KBM-7 (cell line): Measurements from ENCODE around the gene FOXO6.
A peak's percentile ranks its signal among the peaks of the same experiment; 100 is the strongest.

ENCODE experiments used
- DNase-seq: peaks from one replicate; pipeline ENCODE4 v3.0.0-alpha.2; 2015
- in situ Hi-C: fragments of 300-500 bp; cut with MboI; formaldehyde crosslinking; loops from 2 replicates; pipeline ENCODE4 v1.14.3; 2020; ENCODE audit warnings: low sequenced_read_pairs, low pct_unique_long_range_greater_than_20kb, mixed read lengths

The FOXO6 gene

DNA sequence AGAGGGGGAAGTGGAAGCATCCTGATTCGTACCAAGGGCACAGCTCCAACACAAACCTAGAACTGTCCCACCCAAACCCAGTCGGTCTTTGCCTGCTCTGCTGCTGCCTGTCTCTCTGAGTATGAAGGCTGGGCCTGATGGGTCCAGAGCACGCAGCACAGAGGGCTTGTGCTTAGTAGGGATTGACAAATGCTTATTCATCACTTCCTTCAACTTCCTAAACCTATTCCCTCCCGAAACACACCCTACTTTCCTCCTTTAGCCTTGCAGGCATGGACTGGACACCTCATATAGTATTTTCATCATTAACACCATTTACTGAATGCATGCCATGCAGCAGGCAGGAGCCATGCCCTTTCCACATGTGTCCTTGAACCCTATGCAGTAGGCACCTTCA lies 31.3 kb downstream of the FOXO6 start:
- in situ Hi-C loops: no loop called here
- DNase-seq: no peak

DNA sequence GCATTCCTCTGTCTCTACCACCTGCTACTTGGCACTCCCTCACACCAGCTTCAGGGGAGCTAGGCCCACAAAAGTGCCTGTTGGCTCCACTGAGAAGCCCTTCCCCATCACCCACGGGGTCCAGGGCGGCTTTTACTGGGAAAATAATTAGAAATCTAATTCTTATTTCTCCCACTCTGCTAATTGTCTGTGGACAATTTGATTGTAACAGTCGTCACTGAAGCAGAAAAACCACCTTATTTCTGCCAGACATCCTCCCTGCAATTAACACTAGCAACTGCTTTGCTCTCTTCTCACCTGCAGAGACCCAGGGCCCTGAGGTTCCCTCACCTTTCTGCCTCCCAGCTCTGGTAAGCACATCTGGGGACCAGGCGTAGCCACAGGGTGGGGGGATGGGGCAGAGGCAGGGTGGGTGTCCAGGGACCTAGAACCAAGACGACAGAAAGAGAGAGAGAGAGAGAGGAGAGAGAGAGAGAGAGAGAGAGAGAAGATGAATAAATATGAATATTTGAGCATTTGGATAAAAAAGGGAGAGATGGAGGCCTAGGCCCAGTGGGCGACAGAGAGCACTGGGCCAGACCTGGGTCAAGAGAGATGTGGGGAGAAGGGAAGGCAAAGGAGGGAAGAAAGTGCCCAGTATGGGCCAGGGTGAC lies 32.6 kb downstream of the FOXO6 start:
- DNase-seq: no peak
- in situ Hi-C loops: no loop called here

- in situ Hi-C loops: no loop called here
- no peak for DNase-seq
Observed at GRCh38 chr1:41394369-41394744, 33.1 kb downstream of the FOXO6 start.

GRCh38 chr1:41394959-41395956 lies 34.0 kb downstream of the FOXO6 start:
- DNase-seq: peak; percentile 27
- in situ Hi-C loops: no loop called here

GRCh38 chr1:41396084-41396483 lies 34.9 kb downstream of the FOXO6 start:
- in situ Hi-C loops: no loop called here
- DNase-seq: no peak

DNA sequence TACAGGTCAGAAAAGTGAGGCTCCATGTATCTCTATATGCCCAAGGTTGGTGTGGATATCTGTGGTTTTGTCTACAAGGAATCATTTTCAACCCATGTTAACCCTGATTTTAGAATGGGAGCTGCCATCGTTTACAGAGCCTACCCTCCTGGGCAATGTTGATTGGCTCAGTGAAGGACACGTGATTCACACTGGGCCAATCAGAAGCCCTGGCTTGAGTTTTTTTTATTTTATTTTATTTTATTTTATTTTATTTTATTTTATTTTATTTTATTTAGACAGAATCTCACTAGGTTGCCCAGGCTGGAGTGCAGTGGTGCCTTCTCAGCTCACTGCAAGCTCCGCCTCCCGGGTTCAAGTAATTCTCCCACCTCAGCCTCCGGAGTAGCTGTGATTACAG lies 35.8 kb downstream of the FOXO6 start:
- in situ Hi-C loops: no loop called here
- DNase-seq: no peak

DNA sequence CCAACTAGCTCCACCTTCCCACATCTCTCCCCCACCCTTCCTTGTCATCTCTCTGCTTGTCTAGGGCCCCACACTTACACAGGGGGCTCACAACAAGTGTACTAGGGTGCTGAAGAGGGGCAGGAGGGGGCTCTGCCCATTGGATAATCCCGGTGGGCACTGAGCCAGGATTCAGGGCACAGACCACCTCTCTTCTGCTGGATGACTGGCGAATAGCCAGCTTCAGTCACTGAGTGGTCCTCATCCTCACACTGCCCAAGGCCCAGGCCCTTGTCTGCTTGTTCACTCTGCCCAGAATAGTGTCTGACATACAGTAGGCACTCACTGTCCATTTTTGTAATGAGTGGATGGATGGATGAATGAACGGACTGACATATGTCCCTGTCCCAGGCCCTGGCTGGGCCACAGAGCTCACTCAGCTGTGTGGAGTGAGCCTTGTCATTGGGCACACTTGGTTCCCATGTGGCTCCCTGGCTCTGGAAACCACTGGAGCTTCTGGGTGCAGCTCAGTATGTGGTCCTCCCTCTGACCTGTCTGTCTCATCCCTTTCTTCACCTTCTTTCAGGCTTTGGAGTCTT lies 36.6 kb downstream of the FOXO6 start:
- no peak for DNase-seq
- in situ Hi-C loops: no loop called here

DNA sequence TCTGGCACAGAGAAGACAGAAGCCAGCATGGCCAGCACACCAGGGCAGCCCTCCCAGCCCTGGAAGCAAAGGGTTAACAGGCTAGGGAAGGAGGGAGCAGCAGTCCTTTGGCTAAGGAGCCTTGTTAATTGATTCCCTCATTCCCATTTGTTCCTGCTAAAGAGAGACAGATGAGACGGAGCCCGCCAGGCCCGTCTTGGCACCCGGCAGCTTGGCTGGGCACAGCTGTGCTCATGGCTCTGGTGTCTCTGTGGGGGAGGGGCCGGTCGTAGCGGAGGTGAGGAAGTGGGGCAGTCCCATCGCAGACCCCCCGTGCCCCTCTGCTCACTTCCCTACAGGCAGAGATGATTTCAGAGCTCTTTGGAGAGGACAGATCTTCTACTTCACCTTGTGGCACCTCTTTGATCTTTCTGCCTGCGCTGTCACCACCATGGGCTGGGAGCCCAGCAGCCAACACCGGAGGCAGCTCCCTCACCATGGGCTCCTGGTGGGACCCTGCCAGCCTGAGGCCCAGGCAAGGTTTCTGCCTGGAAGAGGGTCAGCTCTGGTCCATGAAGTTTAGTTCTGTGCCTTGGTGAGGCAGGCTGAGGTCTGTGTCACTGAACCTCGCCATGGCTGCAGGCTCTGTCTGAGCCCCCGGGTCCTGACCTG lies 38.0 kb downstream of the FOXO6 start:
- DNase-seq: no peak
- in situ Hi-C loops: no loop called here

DNA sequence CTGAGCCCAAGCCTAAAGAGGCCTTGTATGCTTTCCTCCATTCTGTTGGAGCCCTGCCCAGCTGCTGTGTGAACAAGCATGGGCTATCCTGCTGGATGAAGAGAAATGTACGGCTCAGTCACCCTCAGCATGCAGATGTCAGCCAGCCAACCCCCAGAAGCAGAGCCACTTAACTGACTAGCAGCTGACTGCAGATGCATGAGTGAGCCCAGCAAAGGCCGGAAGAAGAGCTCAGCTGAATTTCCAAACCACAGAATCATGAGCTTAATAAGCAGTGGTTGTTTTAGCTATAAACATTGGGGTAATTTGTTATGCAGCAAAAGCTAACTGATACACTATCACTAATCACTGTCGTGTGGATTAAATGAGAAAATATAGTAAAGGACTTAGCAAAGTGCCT lies 39.0 kb downstream of the FOXO6 start:
- in situ Hi-C loops: no loop called here
- DNase-seq: no peak

GRCh38 chr1:41401899-41402298 lies 40.7 kb downstream of the FOXO6 start:
- no peak for DNase-seq
- in situ Hi-C loops: no loop called here

DNA sequence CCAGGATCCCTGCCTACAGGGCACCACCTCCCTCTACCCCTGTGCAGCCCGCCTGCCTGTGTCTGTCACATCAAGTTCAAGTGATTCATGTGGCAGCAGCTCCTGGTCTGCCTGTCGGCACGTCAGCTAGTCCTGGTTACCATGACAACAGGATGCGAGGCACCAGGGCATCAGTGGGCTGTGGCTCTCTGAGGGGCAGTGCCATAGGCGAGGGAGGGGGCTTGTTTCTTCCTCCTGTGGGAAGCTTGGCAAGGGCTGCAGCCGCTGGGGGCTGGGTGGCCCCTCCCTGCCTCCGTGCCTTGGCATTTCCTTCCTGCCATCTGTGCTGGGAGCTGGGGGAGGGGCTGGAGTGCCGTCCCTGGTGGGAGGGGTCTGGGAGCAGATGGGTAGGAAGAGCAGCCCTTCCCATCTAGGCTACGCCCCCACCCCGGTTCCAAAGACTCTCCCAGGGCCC lies 43.1 kb downstream of the FOXO6 start:
- peak; percentile 43 for DNase-seq
- in situ Hi-C loops: no loop called here

GRCh38 chr1:41407664-41408252 lies 46.5 kb downstream of the FOXO6 start:
- in situ Hi-C loops: no loop called here

DNA sequence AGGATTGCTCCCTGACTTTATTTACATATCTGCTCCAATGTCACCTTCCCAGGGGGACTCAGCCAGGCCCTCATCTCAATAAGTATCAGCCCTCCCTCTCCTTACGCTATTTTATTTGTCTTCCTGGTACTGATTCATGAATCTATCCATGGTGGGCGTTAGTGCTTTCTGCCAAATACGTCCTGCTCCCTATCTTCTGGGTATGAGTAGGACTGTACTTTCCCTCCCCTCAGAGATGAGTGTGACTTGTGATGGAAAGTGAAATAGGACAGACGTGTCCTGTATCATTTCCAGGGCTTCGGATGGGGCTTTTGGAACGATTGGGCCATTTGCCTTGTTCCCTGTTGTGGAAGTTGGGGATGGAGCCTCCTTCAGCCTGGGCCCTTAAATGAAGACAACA lies 47.5 kb downstream of the FOXO6 start:
- in situ Hi-C loops: no loop called here
- DNase-seq: no peak

More at GRCh38 chr1:41407664-41408252, 46.5 kb downstream of the FOXO6 start:
- DNase-seq: no peak

DNA sequence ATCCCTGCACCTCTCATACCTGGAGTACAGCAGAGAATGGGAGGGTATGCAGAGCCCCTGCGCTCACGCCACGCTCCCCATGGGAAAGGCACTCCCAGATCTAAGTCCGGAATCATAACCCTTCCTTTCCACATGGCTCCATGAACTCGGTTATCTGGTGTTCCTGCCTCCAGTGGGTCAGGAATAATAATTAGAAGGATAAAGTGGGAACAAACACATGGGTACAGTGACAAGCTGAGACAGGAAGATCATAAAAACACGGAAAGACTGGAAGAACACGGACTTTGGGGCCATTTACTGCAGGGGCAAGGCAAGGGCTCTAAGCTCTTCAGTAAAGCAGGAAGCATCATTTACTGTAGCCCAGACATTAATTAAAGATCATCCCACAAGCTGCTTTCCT lies 48.6 kb downstream of the FOXO6 start:
- in situ Hi-C loops: loop anchor here (10.0 kb wide), 1 partner anchor 85 kb away; no protein-coding TSS in a partner anchor
- no peak for DNase-seq

DNA sequence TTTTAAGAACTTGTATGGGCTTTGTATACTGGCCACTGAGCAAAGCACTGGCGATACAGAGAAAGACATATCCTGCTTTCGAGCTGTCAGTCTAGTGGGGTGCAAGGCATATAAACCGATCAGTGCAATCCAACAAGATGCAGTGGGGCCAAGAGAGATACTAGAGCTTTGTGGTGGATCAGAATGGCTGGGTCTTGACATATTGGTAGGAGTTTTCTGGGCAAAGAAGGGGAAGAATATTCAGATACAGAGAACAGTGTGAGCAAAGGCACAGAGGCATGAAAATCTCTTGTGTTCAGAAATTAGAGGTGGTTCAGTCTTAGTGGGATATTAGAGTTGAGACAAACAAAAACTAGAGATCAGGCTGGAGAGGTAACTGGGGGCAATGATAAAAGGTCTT lies 49.2 kb downstream of the FOXO6 start:
- in situ Hi-C loops: loop anchor here (10.0 kb wide), 1 partner anchor 86 kb away; no protein-coding TSS in a partner anchor
- no peak for DNase-seq

GRCh38 chr1:41411229-41411628 lies 50.0 kb downstream of the FOXO6 start:
- in situ Hi-C loops: loop anchor here (10.0 kb wide), 1 partner anchor 86 kb away; no protein-coding TSS in a partner anchor

DNA sequence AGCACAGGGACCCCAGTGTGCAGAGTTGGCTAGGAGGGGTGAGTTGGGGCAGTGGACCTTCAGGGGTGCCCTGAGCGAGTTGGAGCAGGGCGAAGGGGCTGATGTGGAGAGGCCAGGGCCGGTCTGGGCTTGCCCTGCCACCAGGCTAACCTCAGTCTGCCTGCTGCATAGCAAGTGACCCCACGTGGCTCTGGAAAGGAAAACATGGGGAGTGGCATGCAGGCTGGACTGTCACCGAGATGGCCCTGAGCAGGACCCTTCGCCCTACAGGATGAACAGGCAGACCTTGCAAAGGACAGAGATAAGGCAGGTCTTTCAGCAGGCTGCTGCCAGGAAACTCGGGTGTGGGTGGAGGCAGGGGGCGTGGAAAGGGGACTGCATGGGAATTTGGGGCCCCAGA lies 51.5 kb downstream of the FOXO6 start:
- DNase-seq: no peak
- in situ Hi-C loops: loop anchor here (10.0 kb wide), 1 partner anchor 88 kb away; no protein-coding TSS in a partner anchor

More at GRCh38 chr1:41411229-41411628, 50.0 kb downstream of the FOXO6 start:
- no peak for DNase-seq

DNA sequence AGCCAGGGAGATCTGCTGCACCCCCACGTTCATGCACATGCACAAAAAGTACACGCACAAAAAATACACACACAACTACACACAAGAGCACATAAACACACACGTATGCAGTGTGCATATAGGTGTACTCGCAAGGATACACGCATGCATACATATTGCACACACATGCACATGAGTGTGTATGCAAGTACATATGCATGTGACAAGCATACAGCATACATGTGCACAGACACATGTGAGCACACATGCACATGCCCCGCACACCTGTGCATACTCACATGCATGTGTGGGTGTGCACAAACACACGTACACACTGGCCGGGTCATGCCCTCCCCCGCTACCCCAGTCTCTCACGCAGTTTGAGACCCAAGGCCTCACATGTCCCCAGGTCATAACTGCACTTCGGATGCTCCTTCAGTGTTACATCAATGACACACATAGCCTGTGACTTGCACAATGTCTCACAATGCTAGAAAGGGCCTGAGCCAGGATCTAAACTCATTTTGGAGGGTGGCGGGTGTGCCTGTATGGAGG lies 52.6 kb downstream of the FOXO6 start:
- in situ Hi-C loops: loop anchor here (10.0 kb wide), 1 partner anchor 89 kb away; no protein-coding TSS in a partner anchor
- no peak for DNase-seq
